Glomerular visceral epithelial cell (primary cell): ENCODE measurements around the gene FAM83D.
"Not testable (repeated sequence)": the region's sequence is repeated elsewhere in the genome, so short reads cannot be mapped to it uniquely, and the experiment has no call there.

Experiments used
- DNase-seq: peaks from one replicate; pipeline ENCODE4 v3.0.0-alpha.2; 2016; ENCODE audit errors: extremely low spot score

Gene FAM83D

GRCh38 chr20:38935967-38936407 is 9.8 kb downstream of the FAM83D start:
- peak; percentile 33 for DNase-seq

DNA sequence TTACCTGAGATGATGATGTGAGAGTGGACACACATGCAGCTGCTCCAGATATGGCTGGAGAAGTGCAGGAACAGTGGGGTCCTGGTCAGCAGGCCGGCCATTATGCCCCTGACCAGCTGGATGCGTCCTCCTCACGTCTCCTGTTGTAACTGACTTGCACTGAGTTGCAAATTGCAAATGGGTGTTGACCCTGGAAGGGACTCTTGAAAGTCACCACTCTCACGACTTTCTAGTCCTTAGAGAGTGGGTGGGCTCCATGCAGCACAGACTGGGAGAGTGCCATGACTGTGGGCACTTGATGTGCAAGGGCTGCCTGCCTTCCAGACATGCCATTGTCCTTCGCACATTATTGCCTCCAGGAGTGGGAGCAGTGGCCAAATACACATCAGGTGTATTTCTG is 10.8 kb downstream of the FAM83D start:
- DNase-seq = no peak

GRCh38 chr20:38937978-38938473 is 11.8 kb downstream of the FAM83D start:
- DNase-seq = no peak

DNA sequence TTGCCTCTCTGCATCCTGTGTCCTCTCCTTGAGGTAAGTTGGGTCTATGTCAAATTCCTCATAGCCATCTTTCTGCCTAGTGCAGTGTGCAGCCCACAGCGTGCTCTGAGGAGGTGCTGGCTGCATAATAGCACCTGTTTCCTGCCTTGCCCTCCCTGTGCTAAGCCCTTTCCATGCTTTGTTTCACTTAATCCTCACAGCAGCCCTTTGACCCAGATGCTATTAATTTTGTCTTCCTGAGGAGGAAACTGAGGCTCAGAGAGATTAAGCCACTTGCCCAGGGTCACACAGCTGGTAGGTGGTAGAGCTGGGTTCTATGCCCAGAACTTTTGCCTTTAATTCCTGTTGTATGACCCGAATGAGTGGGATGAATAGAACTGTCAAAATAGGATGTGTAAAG is 13.5 kb downstream of the FAM83D start:
- no peak for DNase-seq

- no peak for DNase-seq
Observed at GRCh38 chr20:38940644-38941043, 14.4 kb downstream of the FAM83D start.

DNA sequence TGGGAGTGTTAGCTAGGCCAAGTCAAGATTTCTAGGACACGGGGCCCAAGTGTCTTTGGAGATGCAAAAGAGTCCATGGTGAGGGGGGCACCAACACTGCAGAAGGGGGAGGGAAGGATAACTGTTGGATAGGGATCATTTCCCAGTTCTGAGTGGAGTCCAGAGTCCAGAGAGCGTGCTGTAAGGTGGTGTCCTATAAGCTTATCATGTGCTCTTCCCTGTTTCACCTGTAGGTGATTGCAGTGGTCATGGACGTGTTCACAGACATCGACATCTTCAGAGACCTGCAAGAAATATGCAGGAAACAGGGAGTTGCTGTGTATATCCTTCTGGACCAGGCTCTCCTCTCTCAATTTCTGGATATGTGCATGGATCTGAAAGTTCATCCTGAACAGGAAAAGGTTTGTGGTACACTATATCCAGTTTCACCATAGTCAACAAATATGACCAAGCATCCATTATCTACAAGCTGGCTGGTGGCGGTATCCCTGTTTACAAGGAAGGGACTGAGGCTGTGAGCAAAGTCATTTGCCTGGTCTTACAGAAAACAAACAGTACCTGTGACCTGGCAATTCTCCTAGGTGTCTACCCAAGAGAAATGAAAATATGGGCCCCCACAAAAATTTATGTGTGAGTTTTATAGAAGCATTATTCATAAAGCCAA is 15.6 kb downstream of the FAM83D start:
- no peak for DNase-seq

DNA sequence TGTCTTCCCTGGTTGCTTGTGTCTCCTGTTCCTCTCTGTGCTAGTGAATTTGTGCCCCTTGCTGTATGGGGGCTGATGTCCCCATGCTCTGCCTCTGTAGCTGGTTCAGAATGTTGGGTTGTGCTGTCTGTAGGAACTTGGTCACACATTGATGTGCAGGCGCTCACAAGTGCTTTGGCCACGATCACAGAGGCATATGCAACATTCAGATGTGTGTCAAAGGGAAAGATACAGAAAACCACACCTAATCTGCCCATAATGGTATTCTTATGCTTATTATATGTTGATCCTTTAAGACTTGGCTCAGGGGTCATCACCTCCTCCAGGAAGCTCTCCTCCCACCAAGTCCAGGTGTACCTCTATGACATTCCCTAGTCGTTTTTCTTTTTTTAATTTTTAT is 18.8 kb downstream of the FAM83D start:
- DNase-seq = no peak

- no peak for DNase-seq
Observed at GRCh38 chr20:38946836-38947235, 20.6 kb downstream of the FAM83D start.

DNA sequence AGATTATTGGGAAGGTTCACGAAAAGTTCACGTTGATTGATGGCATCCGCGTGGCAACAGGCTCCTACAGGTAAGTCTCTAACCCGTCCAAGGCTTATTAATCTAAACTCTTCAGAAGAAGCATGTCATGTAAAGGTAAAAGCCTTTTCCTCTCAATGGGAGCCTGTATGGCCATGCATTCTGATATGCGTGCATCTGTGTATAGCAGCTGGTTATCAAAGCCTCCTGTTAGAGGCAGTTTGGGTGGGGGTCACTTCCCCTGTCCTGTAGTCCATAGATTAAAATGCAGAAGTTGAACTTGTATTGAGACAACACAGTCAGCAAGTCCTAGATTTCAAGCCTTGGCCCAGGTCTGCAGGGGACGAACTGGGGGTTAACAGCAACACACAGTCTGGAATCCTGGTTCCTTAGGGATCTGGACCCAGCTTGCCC is 21.7 kb downstream of the FAM83D start:
- no peak for DNase-seq

DNA sequence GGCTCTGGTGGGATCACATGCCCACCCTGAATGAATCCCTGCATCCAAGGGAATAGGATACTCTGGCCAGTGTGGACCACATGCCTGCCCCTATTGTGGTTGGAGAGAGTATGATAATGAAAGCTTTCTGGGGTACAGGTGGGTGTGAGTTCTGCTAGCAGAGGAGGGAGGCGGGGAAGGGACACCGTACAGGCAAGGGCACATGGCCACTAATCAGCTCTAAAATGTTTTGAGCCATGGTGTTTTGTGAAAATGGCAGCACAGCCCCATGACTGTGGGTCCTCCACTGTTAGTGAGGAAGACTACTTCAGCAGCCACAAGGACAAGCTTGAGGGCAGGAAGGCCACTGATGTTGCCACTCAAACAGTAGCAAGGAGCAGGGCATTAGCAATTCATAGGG is 24.0 kb downstream of the FAM83D start:
- no peak for DNase-seq

- DNase-seq = no peak
Observed at GRCh38 chr20:38951611-38952010, 25.4 kb downstream of the FAM83D start.

DNA sequence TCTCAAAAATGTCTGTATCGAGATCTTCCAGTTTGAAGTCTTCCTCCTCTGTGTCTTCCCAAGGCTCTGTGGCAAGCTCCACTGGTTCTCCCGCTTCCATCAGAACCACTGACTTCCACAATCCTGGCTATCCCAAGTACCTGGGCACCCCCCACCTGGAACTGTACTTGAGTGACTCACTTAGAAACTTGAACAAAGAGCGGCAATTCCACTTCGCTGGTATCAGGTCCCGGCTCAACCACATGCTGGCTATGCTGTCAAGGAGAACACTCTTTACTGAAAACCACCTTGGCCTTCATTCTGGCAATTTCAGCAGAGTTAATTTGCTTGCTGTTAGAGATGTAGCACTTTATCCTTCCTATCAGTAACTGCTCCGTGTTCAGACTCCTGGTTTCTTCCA is 25.9 kb downstream of the FAM83D start:
- DNase-seq = no peak

- DNase-seq = no peak
Observed at GRCh38 chr20:38953630-38954340, 27.6 kb downstream of the FAM83D start.

GRCh38 chr20:38957235-38957876 is 31.1 kb downstream of the FAM83D start:
- DNase-seq = no peak

- no peak for DNase-seq
Observed at GRCh38 chr20:38957915-38958485, 31.8 kb downstream of the FAM83D start.

DNA sequence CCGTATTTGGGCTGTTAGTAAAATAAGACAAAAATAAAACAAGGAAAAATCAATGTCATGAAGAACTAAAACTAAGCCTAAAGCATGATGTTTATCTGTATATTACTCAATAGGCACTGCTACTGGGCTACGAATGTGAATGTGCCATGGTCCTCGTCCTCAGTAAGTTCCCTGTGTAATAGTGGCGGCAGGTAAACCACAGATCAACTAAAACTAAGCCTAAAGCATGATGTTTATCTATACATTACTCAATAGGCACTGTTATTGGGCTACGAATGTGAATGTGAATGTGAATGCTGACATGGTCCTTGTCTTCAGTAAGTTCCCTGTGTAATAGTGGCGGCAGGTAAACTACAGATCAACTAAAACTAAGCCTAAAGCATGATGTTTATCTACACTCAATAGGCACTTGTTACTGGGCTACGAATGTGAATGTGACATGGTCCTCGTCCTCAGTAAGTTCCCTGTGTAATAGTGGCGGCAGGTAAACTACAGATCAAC is 34.0 kb downstream of the FAM83D start:
- DNase-seq = not testable (repeated sequence)

DNA sequence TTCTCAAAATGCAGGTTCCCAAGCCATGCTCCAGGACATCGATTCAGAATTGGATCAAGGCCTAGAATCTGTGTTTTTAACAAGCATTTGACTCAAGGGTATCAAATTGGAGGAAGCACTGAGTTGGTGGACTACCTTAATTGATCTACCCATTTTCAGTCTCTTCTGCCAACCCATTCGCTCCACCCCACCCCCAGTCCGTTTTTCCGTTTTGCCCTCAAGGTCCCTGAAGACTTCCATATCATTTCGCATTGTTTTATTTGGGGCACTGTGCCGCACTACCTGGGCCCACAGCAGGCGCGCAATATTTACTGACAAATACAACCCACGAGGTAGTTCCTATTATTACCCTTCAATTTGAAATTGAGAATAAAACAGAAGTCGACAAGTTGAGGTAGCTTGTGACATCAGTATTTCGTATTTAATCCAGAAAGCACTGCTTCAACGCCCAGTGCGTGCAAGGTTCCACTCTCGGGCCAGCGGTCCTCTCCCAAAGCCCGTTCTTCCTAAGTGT is 35.4 kb downstream of the FAM83D start:
- DNase-seq = peak; percentile 15

- peak; percentile 99 for DNase-seq
Observed at GRCh38 chr20:38962044-38962927, 36.1 kb downstream of the FAM83D start, which contains the start of gene DHX35. DHX35 (plus strand) TSS chr20:38962344; CDS start chr20:38962368, 24 bp downstream.

- DNase-seq = no peak
Observed at GRCh38 chr20:38962928-38963401, 36.7 kb downstream of the FAM83D start.

GRCh38 chr20:38963745-38964144 is 37.5 kb downstream of the FAM83D start:
- no peak for DNase-seq

- DNase-seq = no peak
Observed at GRCh38 chr20:38965264-38965663, 39.0 kb downstream of the FAM83D start.
